HG03280 (cell line): ENCODE results near the gene TMEM14A.

Experiments used
- ATAC-seq: cut with Tn5 transposase; IDR thresholded peaks from one replicate; pipeline ENCODE4 v1.9.1; 2021; ENCODE audit warnings: mild to moderate bottlenecking, moderate library complexity; ENCODE audit not compliant: unreplicated experiment

The TMEM14A gene

GRCh38 chr6:52733172-52733571 is 62.3 kb downstream of the TMEM14A start:
- ATAC-seq = no peak

- ATAC-seq = no peak
Measured at GRCh38 chr6:52734072-52734471, 63.2 kb downstream of the TMEM14A start.

DNA sequence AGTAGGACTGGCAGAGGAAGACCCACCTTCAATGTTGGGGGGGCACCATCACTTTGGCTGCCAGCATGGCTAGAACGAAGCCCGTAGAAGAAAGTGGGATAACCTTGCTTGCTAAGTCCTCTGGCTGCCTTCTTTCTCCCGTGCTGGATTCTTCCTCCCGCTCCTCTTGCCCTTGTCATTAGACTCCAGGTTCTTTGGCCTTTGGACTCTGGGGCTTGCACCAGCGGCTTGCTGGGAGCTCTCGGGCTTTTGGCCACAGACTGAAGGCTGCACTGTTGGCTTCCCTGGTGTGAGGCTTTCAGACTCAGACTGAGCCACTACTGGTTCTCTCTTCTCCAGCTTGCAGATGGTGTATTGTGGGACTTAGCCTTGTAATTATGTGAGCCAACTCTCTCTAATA is 64.2 kb downstream of the TMEM14A start:
- no peak for ATAC-seq

GRCh38 chr6:52736145-52736544 is 65.2 kb downstream of the TMEM14A start:
- no peak for ATAC-seq
